SU-DHL-6 (cell line): ENCODE results near the gene QTRT2.

ENCODE experiments used
- H2AFZ ChIP-seq: fragments of 200-600 bp; sonication (generic); 2 replicates; pipeline ENCODE4 v1.6.1; 2014; ENCODE audit warnings: low read depth, mild to moderate bottlenecking, moderate library complexity, mixed read lengths, antibody characterized with exemption, low read length; ENCODE audit not compliant: severe bottlenecking
- H3F3A ChIP-seq: fragments of 200-600 bp; shearing (Covaris generic); 2 replicates; pipeline ENCODE4 v1.6.0; 2016; ENCODE audit warnings: antibody characterized with exemption, mild to moderate bottlenecking; ENCODE audit not compliant: insufficient read depth
- H3K27ac ChIP-seq: fragments of 200-600 bp; sonication (generic); 2 replicates; pipeline ENCODE4 v1.5.1; 2016; ENCODE audit warnings: low read depth, mild to moderate bottlenecking, low read length, moderate library complexity, mixed read lengths
- H3K27me3 ChIP-seq: fragments of 200-600 bp; sonication (generic), shearing (Covaris generic); 2 replicates; pipeline ENCODE4 v1.6.0; 2014; ENCODE audit warnings: mild to moderate bottlenecking, low read length
- H3K36me3 ChIP-seq: fragments of 200-600 bp; sonication (generic); 2 replicates; pipeline ENCODE4 v1.6.1; 2014; ENCODE audit warnings: mild to moderate bottlenecking, low read length, mixed read lengths
- H3K4me2 ChIP-seq: fragments of 300-600, 200-600 bp; shearing (Covaris generic), sonication (generic); 2 replicates; pipeline ENCODE4 v1.6.0; 2014; ENCODE audit warnings: low read length, low read depth, mild to moderate bottlenecking; ENCODE audit not compliant: poor library complexity, severe bottlenecking
- H3K4me3 ChIP-seq: fragments of 200-600 bp; sonication (generic); 2 replicates; pipeline ENCODE4 v1.5.1; 2014; ENCODE audit warnings: antibody characterized with exemption, low read length, mild to moderate bottlenecking, mixed read lengths; ENCODE audit not compliant: insufficient read depth, poor library complexity, severe bottlenecking
- H3K79me2 ChIP-seq: fragments of 200-600 bp; sonication (generic); 2 replicates; pipeline ENCODE4 v1.6.1; 2014; ENCODE audit warnings: mild to moderate bottlenecking, low read length, moderate library complexity; ENCODE audit not compliant: insufficient read depth
- H3K9ac ChIP-seq: fragments of 200-600 bp; sonication (generic); 2 replicates; pipeline ENCODE4 v1.7.0; 2014; ENCODE audit warnings: mild to moderate bottlenecking, low read length
- H3K9me2 ChIP-seq: fragments of 200-600 bp; sonication (generic); replicated peaks from 2 replicates; pipeline ENCODE4 v1.6.1; 2014; ENCODE audit warnings: low read length; ENCODE audit not compliant: insufficient read depth
- H3K9me3 ChIP-seq: fragments of 200-600 bp; sonication (generic); 2 replicates; pipeline ENCODE4 v1.6.1; 2014; ENCODE audit warnings: low read length, mixed read lengths; ENCODE audit not compliant: insufficient read depth
- H4K20me1 ChIP-seq: fragments of 200-600 bp; sonication (generic); 2 replicates; pipeline ENCODE4 v1.6.1; 2014; ENCODE audit warnings: low read depth, mild to moderate bottlenecking, antibody characterized with exemption, low read length, moderate library complexity, mixed read lengths
- EZH2phosphoT487 ChIP-seq: fragments of 200-600 bp; sonication (generic), shearing (Covaris generic); conservative IDR thresholded peaks from 2 replicates; pipeline ENCODE4 v1.6.1; 2018; ENCODE audit warnings: mild to moderate bottlenecking, antibody characterized with exemption, low read length, moderate library complexity, mixed read lengths
- TF ChIP-seq, protein P1 (sequence below): fragments of 200-600 bp; sonication (generic); IDR thresholded peaks from one replicate; pipeline ENCODE4 v1.5.1; 2017; ENCODE audit warnings: antibody characterized with exemption, mild to moderate bottlenecking, low read length, moderate library complexity; ENCODE audit not compliant: insufficient read depth, poor library complexity, severe bottlenecking

Gene QTRT2

DNA sequence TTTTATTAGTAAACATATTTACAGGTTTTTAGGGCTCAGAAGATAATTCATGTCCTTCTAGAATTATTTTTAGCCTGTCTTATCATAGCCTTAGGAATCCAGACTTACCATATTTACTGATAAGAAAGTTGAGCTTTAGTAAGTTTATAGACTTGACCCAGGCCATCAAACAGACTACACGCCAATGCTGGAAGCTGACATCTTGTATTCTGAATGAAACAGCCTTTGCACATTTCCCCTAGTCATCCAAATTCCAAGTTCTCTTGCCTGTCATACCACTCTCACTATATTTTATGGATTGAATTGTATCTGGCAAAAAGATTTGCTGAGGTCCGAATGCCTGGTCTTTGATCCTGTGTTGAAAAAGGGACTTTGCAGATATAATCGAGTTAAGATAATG lies 63.7 kb downstream of the QTRT2 start:
- Histone ChIP-seq H3K9me3 (no peaks in the 10 kb centered on the region), H3K79me2 (no peaks in the 10 kb centered on the region), H3K4me3 (no peak overlapping the region), H2AFZ (no peak overlapping the region), H4K20me1 (no peaks in the 10 kb centered on the region), H3K36me3 (no peaks in the 10 kb centered on the region), H3K9ac (no peak overlapping the region), H3K27me3 (no peaks in the 10 kb centered on the region), H3K27ac (no peak overlapping the region), H3F3A (no peaks in the 10 kb centered on the region), H3K9me2 (no peaks in the 10 kb centered on the region), H3K4me2 (no peak overlapping the region)
- no peak for TF ChIP-seq EZH2phosphoT487
- TF ChIP-seq, protein P1, sequence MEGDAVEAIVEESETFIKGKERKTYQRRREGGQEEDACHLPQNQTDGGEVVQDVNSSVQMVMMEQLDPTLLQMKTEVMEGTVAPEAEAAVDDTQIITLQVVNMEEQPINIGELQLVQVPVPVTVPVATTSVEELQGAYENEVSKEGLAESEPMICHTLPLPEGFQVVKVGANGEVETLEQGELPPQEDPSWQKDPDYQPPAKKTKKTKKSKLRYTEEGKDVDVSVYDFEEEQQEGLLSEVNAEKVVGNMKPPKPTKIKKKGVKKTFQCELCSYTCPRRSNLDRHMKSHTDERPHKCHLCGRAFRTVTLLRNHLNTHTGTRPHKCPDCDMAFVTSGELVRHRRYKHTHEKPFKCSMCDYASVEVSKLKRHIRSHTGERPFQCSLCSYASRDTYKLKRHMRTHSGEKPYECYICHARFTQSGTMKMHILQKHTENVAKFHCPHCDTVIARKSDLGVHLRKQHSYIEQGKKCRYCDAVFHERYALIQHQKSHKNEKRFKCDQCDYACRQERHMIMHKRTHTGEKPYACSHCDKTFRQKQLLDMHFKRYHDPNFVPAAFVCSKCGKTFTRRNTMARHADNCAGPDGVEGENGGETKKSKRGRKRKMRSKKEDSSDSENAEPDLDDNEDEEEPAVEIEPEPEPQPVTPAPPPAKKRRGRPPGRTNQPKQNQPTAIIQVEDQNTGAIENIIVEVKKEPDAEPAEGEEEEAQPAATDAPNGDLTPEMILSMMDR, result no peak

DNA sequence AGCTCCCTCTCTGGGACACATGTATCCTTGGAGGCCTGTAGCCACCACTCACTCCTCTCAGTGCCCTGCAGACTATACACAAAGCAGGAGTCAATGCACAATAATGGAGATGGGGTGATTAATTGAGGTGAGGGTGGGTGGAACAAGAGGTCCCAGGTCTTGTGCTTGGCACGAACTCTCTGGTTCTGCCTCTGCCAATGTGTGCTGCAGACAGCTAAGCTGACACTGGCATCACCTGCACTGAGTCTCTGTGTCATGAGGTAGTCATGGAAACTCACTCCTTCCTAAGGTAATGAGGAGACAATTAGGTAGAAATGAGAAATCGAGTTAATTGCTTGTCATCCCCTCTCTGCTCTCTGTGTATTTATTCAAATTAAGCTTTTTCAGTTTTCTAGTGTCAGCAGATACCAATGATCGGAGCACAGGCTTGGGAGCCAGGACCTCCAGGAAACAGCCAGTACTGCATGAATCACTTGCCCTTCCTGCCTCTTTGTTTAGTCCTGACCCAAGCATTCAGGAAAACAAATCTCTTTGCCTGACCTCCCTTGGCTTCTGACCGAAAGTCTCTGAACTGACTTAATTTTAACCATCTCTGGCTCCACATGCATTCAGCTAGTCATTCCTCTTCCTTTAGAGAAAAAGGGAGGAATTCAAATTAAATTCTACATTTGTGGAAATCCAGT lies 65.6 kb downstream of the QTRT2 start:
- Histone ChIP-seq H3K4me3 (no peak overlapping the region), H3K36me3 (no peaks in the 10 kb centered on the region), H2AFZ (no peak overlapping the region), H3K4me2 (no peak overlapping the region), H4K20me1 (no peaks in the 10 kb centered on the region), H3K79me2 (no peaks in the 10 kb centered on the region), H3K9ac (no peak overlapping the region), H3K27ac (no peak overlapping the region), H3F3A (no peaks in the 10 kb centered on the region), H3K9me2 (no peaks in the 10 kb centered on the region), H3K9me3 (no peaks in the 10 kb centered on the region), H3K27me3 (no peaks in the 10 kb centered on the region)
- TF ChIP-seq EZH2phosphoT487, result no peak
- TF ChIP-seq, protein P1, result no peak

DNA sequence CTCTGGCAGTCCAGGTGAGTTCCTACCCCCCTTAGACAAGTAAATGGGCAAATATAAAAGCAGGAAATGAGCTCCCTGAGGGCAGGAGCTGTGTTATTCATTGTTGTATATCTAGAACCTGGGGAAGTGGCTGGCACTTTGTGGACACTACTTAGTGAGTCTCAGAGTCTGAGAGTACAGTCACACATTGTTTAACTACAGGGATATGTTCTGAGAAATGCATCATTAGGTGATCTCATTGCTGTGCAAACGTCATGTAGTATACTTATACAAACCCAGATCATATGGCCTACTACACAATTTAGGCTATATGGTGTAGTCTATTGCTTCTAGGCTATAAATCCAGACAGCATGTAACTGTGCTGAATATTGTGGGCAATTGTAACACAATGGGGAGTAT lies 69.9 kb downstream of the QTRT2 start:
- Histone ChIP-seq H3K79me2 (no peaks in the 10 kb centered on the region), H3K9me2 (no peaks in the 10 kb centered on the region), H3K36me3 (no peaks in the 10 kb centered on the region), H3K27ac (no peak overlapping the region), H3K27me3 (no peaks in the 10 kb centered on the region), H3K4me3 (no peak overlapping the region), H4K20me1 (no peaks in the 10 kb centered on the region), H3K9me3 (no peaks in the 10 kb centered on the region), H2AFZ (no peak overlapping the region), H3K9ac (no peak overlapping the region), H3F3A (no peaks in the 10 kb centered on the region), H3K4me2 (no peak overlapping the region)
- TF ChIP-seq, protein P1, result no peak
- TF ChIP-seq EZH2phosphoT487, result no peak
